Thymus (tissue), 11 donors: ENCODE data around the gene AGBL5. TPM values are rescaled to one million over a fixed set of nuclear protein-coding genes. Genes with fewer than 3 reads are reported as not detected.
"Not testable (repeated sequence)": the region's sequence is repeated elsewhere in the genome, so short reads cannot be mapped to it uniquely, and the experiment has no call there.

Experiments used
- DNase-seq, 9 donors: peaks; one replicate each; pipeline ENCODE4 v3.0.0-alpha.2; 2013; ENCODE audit warnings: low spot score in 9 of 9, low read depth in 6 of 9, missing footprints in 1 of 9
- H3K27ac ChIP-seq, 2 donors: one replicate each; pipeline ENCODE4 v1.5.1; 2013; ENCODE audit warnings: control low read depth in 1 of 2, low read depth in 1 of 2, low read length in 1 of 2, mild to moderate bottlenecking in 1 of 2, moderate library complexity in 1 of 2
- H3K27me3 ChIP-seq, 2 donors: one replicate each; pipeline ENCODE4 v1.5.1; 2013; ENCODE audit warnings: low read length in 1 of 2; ENCODE audit not compliant: control insufficient read depth in 2 of 2, insufficient read depth in 1 of 2
- H3K36me3 ChIP-seq, 2 donors: one replicate each; pipeline ENCODE4 v1.5.1; 2013; ENCODE audit warnings: low read length in 1 of 2, mild to moderate bottlenecking in 1 of 2, moderate library complexity in 1 of 2; ENCODE audit not compliant: control insufficient read depth in 2 of 2, insufficient read depth in 2 of 2
- H3K4me1 ChIP-seq, 2 donors: one replicate each; pipeline ENCODE4 v1.5.1; 2013; ENCODE audit warnings: low read length in 2 of 2; ENCODE audit not compliant: control insufficient read depth in 2 of 2, insufficient read depth in 2 of 2
- H3K4me3 ChIP-seq, 2 donors: one replicate each; pipeline ENCODE4 v1.5.1; 2013; ENCODE audit warnings: low read length in 2 of 2, control low read depth in 1 of 2, mild to moderate bottlenecking in 1 of 2
- H3K9me3 ChIP-seq, 2 donors: one replicate each; pipeline ENCODE4 v1.5.1; 2013; ENCODE audit warnings: low read length in 1 of 2, mild to moderate bottlenecking in 1 of 2; ENCODE audit not compliant: control insufficient read depth in 2 of 2, insufficient read depth in 1 of 2
- WGBS: extraction: QIAGEN DNeasy Blood & Tissue Kit; methylation state at CpG from one replicate; pipeline ENCODE4 v1.1.7; 2013; 5-methylcytosine and 5-hydroxymethylcytosine counted together
- polyA plus RNA-seq: library from polyadenylated mRNA; stranded (reverse); fragments of 200-250 nt; gene quantifications from one replicate; pipeline ENCODE4 v1.2.3, GENCODE V29; 2013
- total RNA-seq: library from RNA; stranded (reverse); fragments of 120-200 nt; gene quantifications from one replicate; pipeline ENCODE4 v1.2.4, GENCODE V29; 2013
- donor health status: healthy.

Gene AGBL5
- total and polyA plus RNA-seq, 2 donors = 11.0 to 18.5 TPM

- H3K27ac ChIP-seq, H3K4me3 ChIP-seq, H3K4me1 ChIP-seq, H3K36me3 ChIP-seq, H3K9me3 ChIP-seq, DNase-seq: not testable (repeated sequence)
- WGBS = 97% methylated on average over 49 of the region's 49 CpGs
- H3K27me3 ChIP-seq = peaks cover 0 to 18% of the 10 kb centered on the region in 2 donors
These were observed 60.1 kb downstream of the AGBL5 start for GRCh38 chr2:27111392-27112078.

GRCh38 chr2:27115519-27115918, 64.1 kb downstream of the AGBL5 start:
- Histone ChIP-seq H3K4me3 (no peak overlapping the region), H3K27me3 (peaks cover 23 to 50% of the 10 kb centered on the region in 2 donors), H3K36me3 (no peaks in the 10 kb centered on the region), H3K27ac (no peak overlapping the region), H3K9me3 (no peaks in the 10 kb centered on the region), H3K4me1 (peaks cover 0 to 3% of the 10 kb centered on the region in 2 donors)
- WGBS = 87% methylated on average over 2 of the region's 2 CpGs
- no peak for DNase-seq

- 46% methylated on average over 14 of the region's 14 CpGs for WGBS
- no peak overlapping the region for H3K4me3 ChIP-seq
- no peaks in the 10 kb centered on the region for H3K9me3 ChIP-seq
- H3K4me1 ChIP-seq = peaks cover 0 to 5% of the 10 kb centered on the region in 2 donors
- H3K27me3 ChIP-seq = peaks cover 35 to 75% of the 10 kb centered on the region in 2 donors
- H3K27ac ChIP-seq = no peak overlapping the region
- H3K36me3 ChIP-seq = no peaks in the 10 kb centered on the region
- DNase-seq = no peak
These were observed 66.6 kb downstream of the AGBL5 start for GRCh38 chr2:27117995-27118524.

- no peaks in the 10 kb centered on the region for H3K9me3 ChIP-seq
- H3K27me3 ChIP-seq = peaks cover 35 to 78% of the 10 kb centered on the region in 2 donors
- 6% methylated on average over 84 of the region's 84 CpGs for WGBS
- H3K4me1 ChIP-seq = peaks cover 4 to 11% of the 10 kb centered on the region in 2 donors
- H3K36me3 ChIP-seq = no peaks in the 10 kb centered on the region
- no peak within 1 kb of the TSS for H3K27ac ChIP-seq
- no peak for DNase-seq
- peak within 1 kb of the TSS in 1 of 2 donors; percentile 33 for H3K4me3 ChIP-seq
These were observed 67.3 kb downstream of the AGBL5 start, which contains the start of gene CGREF1 for GRCh38 chr2:27118525-27119329. Gene CGREF1 (minus strand): TSS chr2:27119128. CDS start chr2:27104366, 14,762 bp downstream.

- WGBS = 90% methylated on average over 8 of the region's 8 CpGs
- not testable (repeated sequence) for H3K4me3 ChIP-seq, H3K9me3 ChIP-seq, H3K27ac ChIP-seq, H3K36me3 ChIP-seq, DNase-seq
- H3K4me1 ChIP-seq = peaks cover 5 to 14% of the 10 kb centered on the region in 2 donors
- H3K27me3 ChIP-seq = peaks cover 35 to 84% of the 10 kb centered on the region in 2 donors
These were observed 67.8 kb downstream of the AGBL5 start for GRCh38 chr2:27119330-27119670.

Other genes starting within 250 kb of the AGBL5 start
- gene DPYSL5, start 203.5 kb upstream of the AGBL5 start, total RNA-seq = 0.09 TPM
- 0.16 TPM for gene DPYSL5, start 203.5 kb upstream of the AGBL5 start, polyA plus RNA-seq
- gene MAPRE3, start 81.0 kb upstream of the AGBL5 start, total RNA-seq = 0.99 TPM
- 17.0 TPM for gene MAPRE3, start 81.0 kb upstream of the AGBL5 start, polyA plus RNA-seq
- 8.8 TPM for gene TMEM214, start 18.7 kb upstream of the AGBL5 start, total RNA-seq
- 30.3 TPM for gene TMEM214, start 18.7 kb upstream of the AGBL5 start, polyA plus RNA-seq
- 388 TPM for gene OST4, start 20.0 kb downstream of the AGBL5 start, total RNA-seq
- gene OST4, start 20.0 kb downstream of the AGBL5 start, polyA plus RNA-seq = 516 TPM
- gene EMILIN1, start 26.9 kb downstream of the AGBL5 start, total RNA-seq = 9.2 TPM
- 8.9 TPM for gene EMILIN1, start 26.9 kb downstream of the AGBL5 start, polyA plus RNA-seq
- gene KHK, start 35.1 kb downstream of the AGBL5 start, total RNA-seq = 1.5 TPM
- gene KHK, start 35.1 kb downstream of the AGBL5 start, polyA plus RNA-seq = 2.5 TPM
- gene CGREF1, start 67.5 kb downstream of the AGBL5 start, total RNA-seq = 0.57 TPM
- 0.43 TPM for gene CGREF1, start 67.5 kb downstream of the AGBL5 start, polyA plus RNA-seq
- gene ABHD1, start 72.1 kb downstream of the AGBL5 start, total RNA-seq = 0.09 TPM
- gene ABHD1, start 72.1 kb downstream of the AGBL5 start, polyA plus RNA-seq = 0.27 TPM
- 41.3 TPM for gene PREB, start 83.0 kb downstream of the AGBL5 start, total RNA-seq
- gene PREB, start 83.0 kb downstream of the AGBL5 start, polyA plus RNA-seq = 56.9 TPM
- not detected for gene PRR30, start 87.7 kb downstream of the AGBL5 start, total RNA-seq
- not detected for gene PRR30, start 87.7 kb downstream of the AGBL5 start, polyA plus RNA-seq
- 0.14 TPM for gene TCF23, start 97.3 kb downstream of the AGBL5 start, total RNA-seq
- 0.05 TPM for gene TCF23, start 97.3 kb downstream of the AGBL5 start, polyA plus RNA-seq
- gene ATRAID, start 160.4 kb downstream of the AGBL5 start, total RNA-seq = 109 TPM
- gene ATRAID, start 160.4 kb downstream of the AGBL5 start, polyA plus RNA-seq = 125 TPM
- 15.8 TPM for gene SLC5A6, start 160.6 kb downstream of the AGBL5 start, total RNA-seq
- 24.3 TPM for gene SLC5A6, start 160.6 kb downstream of the AGBL5 start, polyA plus RNA-seq
- gene CAD, start 165.7 kb downstream of the AGBL5 start, total RNA-seq = 14.8 TPM
- gene CAD, start 165.7 kb downstream of the AGBL5 start, polyA plus RNA-seq = 18.6 TPM
- 0.05 TPM for gene SLC30A3, start 211.4 kb downstream of the AGBL5 start, total RNA-seq
- 0.18 TPM for gene SLC30A3, start 211.4 kb downstream of the AGBL5 start, polyA plus RNA-seq
- gene DNAJC5G, start 223.8 kb downstream of the AGBL5 start, total RNA-seq = not detected
- 0.02 TPM for gene DNAJC5G, start 223.8 kb downstream of the AGBL5 start, polyA plus RNA-seq
- 0.14 TPM for gene TRIM54, start 230.8 kb downstream of the AGBL5 start, total RNA-seq
- gene TRIM54, start 230.8 kb downstream of the AGBL5 start, polyA plus RNA-seq = 0.52 TPM